Measurements from ENCODE around the gene SPOP.

SPOP gene

GRCh38 chr17:49603238-49603637, 74.7 kb downstream of the SPOP start:
- FAIRE-seq: no peak

GRCh38 chr17:49602783-49603182, 75.1 kb downstream of the SPOP start:
- DNase-seq (ENCODE audit: insufficient read length, low spot score) (no peak), FAIRE-seq (no peak)
- TF ChIP-seq POLR2A (IDR thresholded peaks at IDR 0.05; ENCODE audit: low read depth, low read length): no peak

More at GRCh38 chr17:49603238-49603637, 74.7 kb downstream of the SPOP start:
- no peak for DNase-seq (ENCODE audit: insufficient read length, low spot score)
- TF ChIP-seq POLR2A (IDR thresholded peaks at IDR 0.05; ENCODE audit: low read depth, low read length): no peak

- FAIRE-seq (peak; percentile 15), DNase-seq (ENCODE audit: insufficient read length, low spot score) (no peak)
- no peak for TF ChIP-seq POLR2A (IDR thresholded peaks at IDR 0.05; ENCODE audit: low read depth, low read length)
Observed at GRCh38 chr17:49600949-49601348, 76.9 kb downstream of the SPOP start.

- FAIRE-seq: no peak
Observed at GRCh38 chr17:49598918-49599317, 79.0 kb downstream of the SPOP start.

GRCh38 chr17:49597928-49598655, 79.8 kb downstream of the SPOP start:
- FAIRE-seq (no peak), DNase-seq (ENCODE audit: insufficient read length, low spot score) (no peak)
- no peak for TF ChIP-seq POLR2A (IDR thresholded peaks at IDR 0.05; ENCODE audit: low read depth, low read length)

More at GRCh38 chr17:49598918-49599317, 79.0 kb downstream of the SPOP start:
- DNase-seq (ENCODE audit: insufficient read length, low spot score): no peak
- no peak for TF ChIP-seq POLR2A (IDR thresholded peaks at IDR 0.05; ENCODE audit: low read depth, low read length)

- no peak for TF ChIP-seq POLR2A (IDR thresholded peaks at IDR 0.05; ENCODE audit: low read depth, low read length)
- no peak for DNase-seq (ENCODE audit: insufficient read length, low spot score)
- FAIRE-seq: no peak
Observed at GRCh38 chr17:49597436-49597835, 80.5 kb downstream of the SPOP start.

GRCh38 chr17:49596613-49597244, 81.2 kb downstream of the SPOP start:
- TF ChIP-seq POLR2A (IDR thresholded peaks at IDR 0.05; ENCODE audit: low read depth, low read length): no peak
- no peak for DNase-seq (ENCODE audit: insufficient read length, low spot score)
- no peak for FAIRE-seq

GRCh38 chr17:49595980-49596379, 81.9 kb downstream of the SPOP start:
- TF ChIP-seq POLR2A (IDR thresholded peaks at IDR 0.05; ENCODE audit: low read depth, low read length): no peak
- DNase-seq (ENCODE audit: insufficient read length, low spot score) (no peak), FAIRE-seq (no peak)

- TF ChIP-seq POLR2A (IDR thresholded peaks at IDR 0.05; ENCODE audit: low read depth, low read length): no peak
- DNase-seq (ENCODE audit: insufficient read length, low spot score): no peak
- no peak for FAIRE-seq
Observed at GRCh38 chr17:49595328-49595727, 82.6 kb downstream of the SPOP start.

- no peak for DNase-seq (ENCODE audit: insufficient read length, low spot score)
- TF ChIP-seq POLR2A (IDR thresholded peaks at IDR 0.05; ENCODE audit: low read depth, low read length): no peak
- no peak for FAIRE-seq
Observed at GRCh38 chr17:49592263-49592662, 85.6 kb downstream of the SPOP start.

GRCh38 chr17:49590874-49591273, 87.0 kb downstream of the SPOP start:
- no peak for DNase-seq (ENCODE audit: insufficient read length, low spot score)
- no peak for TF ChIP-seq POLR2A (IDR thresholded peaks at IDR 0.05; ENCODE audit: low read depth, low read length)
- FAIRE-seq: no peak

GRCh38 chr17:49589577-49589927, 88.3 kb downstream of the SPOP start:
- no peak for DNase-seq (ENCODE audit: insufficient read length, low spot score)
- FAIRE-seq: no peak
- no peak for TF ChIP-seq POLR2A (IDR thresholded peaks at IDR 0.05; ENCODE audit: low read depth, low read length)

GRCh38 chr17:49588726-49589576, 88.9 kb downstream of the SPOP start:
- TF ChIP-seq POLR2A (IDR thresholded peaks at IDR 0.05; ENCODE audit: low read depth, low read length): no peak
- FAIRE-seq: no peak

GRCh38 chr17:49588312-49588711, 89.6 kb downstream of the SPOP start:
- no peak for TF ChIP-seq POLR2A (IDR thresholded peaks at IDR 0.05; ENCODE audit: low read depth, low read length)
- DNase-seq (ENCODE audit: insufficient read length, low spot score) (no peak), FAIRE-seq (no peak)

More at GRCh38 chr17:49588726-49589576, 88.9 kb downstream of the SPOP start:
- no peak for DNase-seq (ENCODE audit: insufficient read length, low spot score)

Measured in H54 (cell line).